ENCODE data around the gene DNAJC18.

DNAJC18 gene

GRCh38 chr5:139392324-139392677 is 47.0 kb downstream of the DNAJC18 start:
- TF ChIP-seq, protein P1, sequence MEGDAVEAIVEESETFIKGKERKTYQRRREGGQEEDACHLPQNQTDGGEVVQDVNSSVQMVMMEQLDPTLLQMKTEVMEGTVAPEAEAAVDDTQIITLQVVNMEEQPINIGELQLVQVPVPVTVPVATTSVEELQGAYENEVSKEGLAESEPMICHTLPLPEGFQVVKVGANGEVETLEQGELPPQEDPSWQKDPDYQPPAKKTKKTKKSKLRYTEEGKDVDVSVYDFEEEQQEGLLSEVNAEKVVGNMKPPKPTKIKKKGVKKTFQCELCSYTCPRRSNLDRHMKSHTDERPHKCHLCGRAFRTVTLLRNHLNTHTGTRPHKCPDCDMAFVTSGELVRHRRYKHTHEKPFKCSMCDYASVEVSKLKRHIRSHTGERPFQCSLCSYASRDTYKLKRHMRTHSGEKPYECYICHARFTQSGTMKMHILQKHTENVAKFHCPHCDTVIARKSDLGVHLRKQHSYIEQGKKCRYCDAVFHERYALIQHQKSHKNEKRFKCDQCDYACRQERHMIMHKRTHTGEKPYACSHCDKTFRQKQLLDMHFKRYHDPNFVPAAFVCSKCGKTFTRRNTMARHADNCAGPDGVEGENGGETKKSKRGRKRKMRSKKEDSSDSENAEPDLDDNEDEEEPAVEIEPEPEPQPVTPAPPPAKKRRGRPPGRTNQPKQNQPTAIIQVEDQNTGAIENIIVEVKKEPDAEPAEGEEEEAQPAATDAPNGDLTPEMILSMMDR (conservative IDR thresholded peaks at IDR 0.05) = no peak

GRCh38 chr5:139391570-139392323 is 47.6 kb downstream of the DNAJC18 start:
- peak overlapping the region; percentile 61 for H3K27ac ChIP-seq
- TF ChIP-seq, protein P1 (conservative IDR thresholded peaks at IDR 0.05) = no peak

More at GRCh38 chr5:139392324-139392677, 47.0 kb downstream of the DNAJC18 start:
- H3K27ac ChIP-seq = peak overlapping the region; percentile 61

GRCh38 chr5:139390639-139391569 is 48.4 kb downstream of the DNAJC18 start:
- TF ChIP-seq, protein P1 (conservative IDR thresholded peaks at IDR 0.05) = no peak
- H3K27ac ChIP-seq = peak overlapping the region; percentile 61; the same call in 1 of the 2 replicates

DNA sequence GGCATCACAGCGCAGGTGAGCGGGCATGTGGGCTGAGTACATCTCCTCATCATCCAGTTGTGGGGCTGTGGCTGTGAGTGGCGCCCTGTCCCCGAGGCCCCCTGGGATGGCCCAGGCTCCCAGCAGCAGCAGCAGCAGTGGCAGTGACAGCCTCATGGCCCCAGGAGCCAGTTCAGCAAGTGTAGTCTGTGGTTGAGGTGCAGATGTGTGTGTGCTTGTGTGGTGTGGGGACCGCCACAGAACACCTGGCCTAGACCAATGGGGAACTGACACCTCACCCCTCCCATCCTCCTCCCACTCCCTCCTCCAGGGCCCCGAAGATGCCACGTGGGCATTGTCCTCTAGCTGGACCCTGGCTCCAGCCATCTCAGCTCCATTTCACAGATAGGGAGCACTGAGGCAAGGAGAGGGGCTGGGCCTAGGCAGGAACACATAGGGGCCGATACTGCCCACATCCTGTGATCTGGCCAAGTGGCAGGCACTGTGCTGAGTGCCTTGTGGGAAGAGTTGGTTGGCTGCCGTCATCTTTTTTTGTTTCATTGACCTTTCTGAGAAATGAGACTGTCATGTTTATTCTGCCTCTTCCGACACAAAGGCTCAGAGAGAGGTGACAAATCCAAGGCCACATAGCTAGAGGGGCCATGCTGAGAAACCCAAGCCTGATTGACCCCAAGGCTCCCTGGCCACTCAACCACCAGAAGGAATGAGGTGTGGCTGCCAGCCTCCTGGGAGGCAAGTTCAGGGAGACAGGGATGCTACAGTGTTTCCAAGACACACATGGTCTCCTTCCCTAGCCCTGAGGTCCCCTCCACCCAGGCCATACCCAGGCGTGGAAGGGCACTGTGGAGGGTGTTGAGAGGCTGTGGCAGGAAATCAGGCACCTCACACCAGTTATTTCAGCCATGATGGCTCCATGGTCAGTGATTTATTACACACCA is 49.4 kb downstream of the DNAJC18 start, which contains the start of gene MZB1:
Gene MZB1, minus strand, starts transcription at position 213 of the 938 bp plus-strand sequence. Its CDS starts 57 bp downstream, at position 156.
- H3K27ac ChIP-seq = peak within 1 kb of the TSS; percentile 85
- TF ChIP-seq, protein P1 (conservative IDR thresholded peaks at IDR 0.05) = no peak

GRCh38 chr5:139388198-139388821 is 51.0 kb downstream of the DNAJC18 start:
- TF ChIP-seq, protein P1 (conservative IDR thresholded peaks at IDR 0.05) = no peak
- H3K27ac ChIP-seq = peak overlapping the region; percentile 85

DNA sequence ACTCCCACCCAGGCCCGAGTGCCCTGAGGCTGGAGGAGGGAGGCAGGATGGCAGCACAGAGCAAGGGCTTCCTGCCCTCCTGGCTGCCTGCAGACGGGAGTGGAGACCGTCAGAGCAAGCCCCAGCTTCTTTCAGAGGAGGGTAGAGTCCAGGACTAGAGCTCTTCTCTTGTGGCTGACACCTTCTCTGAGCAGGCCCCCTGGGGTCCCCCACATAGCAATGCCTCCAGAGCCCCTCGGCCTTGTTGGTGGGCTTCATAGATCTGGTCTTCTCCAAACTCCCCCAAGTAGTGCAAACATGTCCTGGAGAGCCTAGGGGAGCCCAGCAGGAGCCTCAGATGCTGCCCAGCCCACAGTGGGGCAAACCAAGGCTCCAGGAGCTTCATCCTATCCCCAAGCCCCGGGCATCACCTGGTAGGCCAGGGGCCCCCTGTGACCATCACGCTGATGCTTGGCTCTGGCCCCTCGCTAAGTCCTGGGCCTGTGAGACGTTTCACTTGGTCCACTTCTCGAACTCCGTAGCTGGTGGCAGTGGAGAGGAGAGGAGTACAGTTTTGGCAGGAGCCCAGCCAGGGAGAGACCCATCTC is 51.6 kb downstream of the DNAJC18 start:
- TF ChIP-seq, protein P1 (conservative IDR thresholded peaks at IDR 0.05) = no peak
- H3K27ac ChIP-seq = peak overlapping the region; percentile 85

DNA sequence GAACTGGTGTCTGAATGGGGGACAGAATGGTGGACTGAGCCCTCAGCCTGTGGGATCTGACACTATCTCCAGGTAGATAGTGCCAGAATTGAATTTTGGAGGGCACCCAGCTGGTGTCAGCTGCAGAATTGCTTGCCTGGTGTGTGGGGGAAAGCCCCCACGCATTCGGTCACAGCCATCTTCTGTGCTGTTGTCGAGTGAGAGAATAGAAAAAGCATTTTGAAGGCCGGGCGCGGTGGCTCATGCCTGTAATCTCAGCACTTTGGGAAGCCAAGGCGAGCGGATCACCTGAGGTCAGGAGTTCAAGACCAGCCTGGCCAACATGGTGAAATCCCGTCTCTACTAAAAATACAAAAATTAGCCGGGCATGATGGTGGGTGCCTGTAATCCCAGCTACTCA is 52.4 kb downstream of the DNAJC18 start:
- H3K27ac ChIP-seq = peak overlapping the region; percentile 85

Data from VCaP (cell line).